HG03039 (cell line): ENCODE results near the gene ASMT.
"Not testable (repeated sequence)": the region's sequence is repeated elsewhere in the genome, so short reads cannot be mapped to it uniquely, and the experiment has no call there.

Source experiments
- ATAC-seq: cut with Tn5 transposase; IDR thresholded peaks from one replicate; pipeline ENCODE4 v1.9.1; 2021; ENCODE audit warnings: mild to moderate bottlenecking, moderate library complexity; ENCODE audit not compliant: unreplicated experiment

Gene ASMT

DNA sequence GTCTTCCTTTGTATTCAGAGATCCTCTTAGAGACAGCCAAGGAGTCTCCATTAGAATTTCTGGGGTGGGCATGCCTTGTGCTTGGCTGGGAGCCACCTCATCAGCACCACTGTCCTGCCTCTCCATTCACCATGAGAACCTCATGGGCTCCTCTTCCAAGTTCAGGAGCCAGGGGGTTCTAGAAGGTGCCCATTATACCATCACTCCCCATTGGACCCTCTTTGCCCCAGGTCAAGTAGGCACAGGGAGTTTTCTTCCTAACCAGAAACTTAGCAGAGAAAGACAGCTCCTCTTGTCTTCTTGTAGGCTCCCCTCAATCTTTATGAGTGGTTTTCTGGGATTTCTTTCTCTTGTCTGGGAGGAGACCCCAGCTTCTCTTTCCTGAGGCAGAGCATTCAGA, 31.1 kb downstream of the ASMT start:
- ATAC-seq = no peak

DNA sequence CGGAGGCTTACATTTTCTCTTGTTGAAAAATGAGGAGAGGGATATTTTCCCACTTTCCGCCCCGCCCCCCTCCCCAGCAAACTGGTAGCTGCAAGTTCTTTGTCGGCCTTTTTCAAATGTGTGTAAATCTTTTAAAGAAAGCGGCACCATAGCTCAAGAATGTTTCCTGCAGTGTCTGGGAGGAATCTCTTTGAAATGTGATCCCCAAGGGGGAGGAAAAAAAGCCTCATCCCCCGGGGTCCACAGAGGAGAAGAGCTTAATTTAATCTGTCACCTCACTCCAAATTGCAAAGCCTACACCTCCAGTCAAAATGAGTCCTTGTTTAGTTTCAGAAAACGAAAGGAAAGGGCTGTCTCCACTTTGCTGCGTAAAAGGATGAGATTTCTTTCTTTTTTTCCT, 34.8 kb downstream of the ASMT start:
- ATAC-seq = no peak

DNA sequence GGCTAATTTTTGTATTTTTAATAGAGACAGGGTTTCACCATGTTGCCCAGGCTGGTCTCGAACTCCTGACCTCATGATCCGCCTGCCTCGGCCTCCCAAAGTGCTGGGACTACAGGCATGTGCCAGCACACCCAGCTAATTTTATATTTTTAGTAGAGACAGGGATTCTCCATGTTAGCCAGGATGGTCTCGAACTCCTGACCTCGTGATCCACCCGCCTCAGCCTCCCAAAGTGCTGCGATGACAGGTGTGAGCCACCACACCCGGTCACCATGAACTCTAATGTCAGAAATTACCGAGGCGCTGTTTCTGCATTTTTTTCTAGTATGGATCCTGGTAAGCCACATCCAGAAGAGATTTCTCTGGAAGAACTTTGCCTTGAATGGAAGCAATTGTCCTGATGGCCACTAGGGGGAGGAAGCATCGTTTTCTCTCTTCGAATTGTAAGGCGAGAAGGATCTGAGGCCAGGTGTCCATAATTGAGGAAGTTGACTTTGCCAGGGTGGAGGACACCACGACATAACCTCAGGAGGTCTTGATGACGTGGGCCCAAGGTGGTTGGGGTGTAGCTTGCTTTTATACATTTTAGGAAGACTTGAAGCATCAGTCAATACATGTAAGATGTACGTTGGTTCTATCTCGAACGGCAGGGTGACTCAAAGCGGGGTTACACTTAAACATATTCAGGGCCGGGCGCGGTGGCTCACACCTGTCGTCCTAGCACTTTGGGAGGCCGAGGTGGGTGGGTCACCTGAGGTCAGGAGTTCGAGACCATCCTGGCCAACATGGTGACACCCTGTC, 37.4 kb downstream of the ASMT start:
- not testable (repeated sequence) for ATAC-seq

DNA sequence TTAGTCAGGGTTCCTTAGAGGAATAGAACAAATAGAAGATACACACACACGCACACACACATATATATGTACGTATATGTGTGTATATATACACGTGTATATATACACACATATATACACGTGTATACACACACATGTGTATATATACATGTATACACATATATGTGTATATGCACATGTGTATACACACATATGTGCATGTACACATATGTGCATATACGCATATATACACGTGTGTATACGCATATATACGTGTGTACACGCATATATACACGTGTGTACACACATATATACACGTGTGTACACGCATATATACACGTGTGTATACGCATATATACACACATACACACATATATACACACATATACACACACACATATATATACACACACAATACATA, 41.5 kb downstream of the ASMT start:
- ATAC-seq = no peak

GRCh38 chrX:1657367-1658070, 42.7 kb downstream of the ASMT start:
- ATAC-seq = no peak

- no peak for ATAC-seq
Measured at GRCh38 chrX:1658071-1658491, 43.2 kb downstream of the ASMT start.

- no peak for ATAC-seq
Measured at GRCh38 chrX:1659664-1660461, 45.0 kb downstream of the ASMT start.

DNA sequence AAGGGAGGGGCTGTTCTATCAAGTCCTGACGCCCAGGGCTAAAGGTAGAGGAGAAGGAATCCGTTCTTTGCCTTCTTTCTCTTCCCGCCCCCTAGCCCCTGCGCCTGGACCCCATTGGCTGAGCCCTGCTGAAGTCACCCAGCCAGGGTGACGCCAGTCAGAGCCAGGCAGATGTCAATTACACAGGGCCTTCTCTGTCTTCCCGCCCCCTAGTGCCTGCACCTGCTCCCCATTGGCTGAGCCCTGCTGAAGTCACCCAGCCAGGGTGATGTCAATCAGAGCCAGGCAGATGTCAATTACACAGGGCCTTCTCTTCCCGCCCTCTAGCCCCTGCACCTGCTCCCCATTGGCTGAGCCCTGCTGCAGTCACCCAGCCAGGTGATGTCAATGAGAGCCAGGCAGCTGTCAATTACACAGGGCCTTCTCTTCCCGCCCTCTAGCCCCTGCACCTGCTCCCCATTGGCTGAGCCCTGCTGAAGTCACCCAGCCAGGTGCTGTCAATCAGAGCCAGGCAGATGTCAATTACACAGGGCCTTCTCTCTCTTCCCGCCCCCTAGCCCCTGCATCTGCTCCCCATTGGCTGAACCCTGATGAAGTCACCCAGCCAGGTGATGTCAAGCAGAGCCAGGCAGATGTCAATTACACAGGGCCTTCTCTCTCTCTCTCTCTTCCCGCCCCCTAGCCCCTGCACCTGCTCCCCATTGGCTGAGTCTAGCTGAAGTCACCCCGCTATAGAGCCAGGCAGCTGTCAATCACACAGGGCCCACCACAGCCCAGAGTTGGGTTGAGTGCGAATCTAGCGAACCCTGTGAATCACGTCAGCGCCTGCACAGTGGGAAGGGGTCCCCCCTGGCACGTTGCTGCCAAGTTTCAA, 46.4 kb downstream of the ASMT start:
- peak; percentile 94 for ATAC-seq

DNA sequence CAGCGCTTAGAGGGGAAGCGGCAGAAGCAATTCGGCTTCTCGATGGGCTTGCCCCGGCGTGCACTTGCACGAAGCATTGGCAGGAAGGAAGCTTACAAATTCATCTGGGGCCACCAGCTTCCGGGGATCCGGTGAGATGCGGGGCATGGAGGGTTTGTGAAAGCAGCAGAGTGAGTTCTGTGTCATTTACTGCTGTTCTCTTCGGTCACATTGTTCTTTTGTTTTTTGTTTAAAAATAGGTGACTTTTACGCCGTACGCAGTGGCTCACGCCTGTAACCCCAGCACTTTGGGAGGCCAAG, 47.0 kb downstream of the ASMT start:
- ATAC-seq = no peak

GRCh38 chrX:1667566-1667965, 52.7 kb downstream of the ASMT start:
- ATAC-seq = no peak

DNA sequence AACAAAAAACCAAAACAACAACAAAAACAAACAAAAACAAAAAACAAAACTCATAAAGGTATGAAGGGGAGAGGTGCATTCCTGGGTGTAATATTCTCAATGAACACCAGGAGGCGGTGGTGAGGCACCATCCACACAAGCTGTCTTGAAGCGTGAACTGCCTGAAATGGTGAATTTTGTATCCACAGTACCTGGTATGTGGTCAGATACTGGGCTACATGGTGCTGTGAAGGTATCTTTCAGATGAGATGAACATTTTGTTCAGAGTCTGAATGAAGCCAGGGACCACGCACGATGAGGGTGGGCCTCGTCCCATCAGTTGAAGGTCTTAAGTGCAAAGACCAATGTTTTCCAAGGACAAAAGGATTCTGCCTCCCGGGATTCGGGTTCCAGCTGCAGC, 58.5 kb downstream of the ASMT start:
- no peak for ATAC-seq

DNA sequence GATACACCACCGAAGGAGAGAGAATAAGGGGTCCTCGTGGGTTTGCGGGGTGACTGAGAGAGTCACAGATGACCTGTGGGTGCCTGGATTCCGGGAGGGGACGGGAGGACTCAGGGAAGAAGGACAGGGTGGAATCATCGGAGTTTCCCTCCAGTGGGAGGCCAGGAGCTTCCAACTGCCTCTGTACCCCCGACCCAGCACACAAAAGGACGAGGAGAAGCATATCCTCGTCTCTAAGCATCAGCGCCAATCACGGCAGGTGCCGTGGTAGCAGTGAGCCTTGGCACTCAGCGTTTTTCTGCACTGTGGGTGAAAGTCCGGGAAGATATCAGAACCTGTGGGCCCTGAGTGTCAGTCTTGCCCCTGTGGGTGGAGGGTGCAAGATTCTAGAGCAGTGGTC, 62.0 kb downstream of the ASMT start:
- no peak for ATAC-seq

DNA sequence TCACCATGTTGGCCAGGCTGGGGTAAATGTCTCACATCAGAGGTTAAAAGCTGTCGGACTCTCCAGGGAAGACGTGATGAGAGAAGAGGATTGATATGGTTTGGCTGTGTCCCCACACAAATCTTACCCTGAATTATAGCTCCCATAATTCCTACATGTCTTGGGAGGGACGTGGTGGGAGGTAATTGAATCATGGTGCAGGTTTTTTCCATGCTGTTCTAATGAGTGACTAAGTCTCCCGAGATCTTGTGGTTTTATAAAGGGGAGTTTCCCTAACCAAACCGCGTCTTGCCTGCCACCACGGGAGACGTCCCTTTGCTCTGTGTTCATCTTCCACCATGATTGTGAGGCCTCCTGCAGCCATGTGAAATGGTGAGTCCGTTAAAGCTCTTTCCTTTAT, 64.4 kb downstream of the ASMT start:
- ATAC-seq = no peak

DNA sequence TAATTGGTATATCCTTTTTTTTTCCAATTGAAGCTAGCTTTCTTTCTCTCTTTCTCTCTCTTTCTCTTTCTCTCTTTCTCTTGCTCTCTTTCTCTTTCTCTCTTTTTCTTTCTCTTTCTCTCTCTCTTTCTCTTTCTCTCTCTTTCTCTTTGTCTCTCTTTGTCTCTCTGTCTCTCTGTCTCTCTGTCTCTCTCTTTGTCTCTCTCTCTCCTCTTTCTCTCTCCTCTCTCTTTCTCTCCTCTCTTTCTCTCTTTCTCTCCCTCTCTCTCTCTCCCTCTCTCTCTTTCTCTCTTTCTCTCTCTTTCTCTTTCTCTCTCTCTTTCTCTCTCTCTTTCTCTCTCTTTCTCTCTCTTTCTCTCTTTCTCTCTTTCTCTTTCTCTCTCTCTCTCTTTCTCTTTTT, 66.6 kb downstream of the ASMT start:
- ATAC-seq = no peak

DNA sequence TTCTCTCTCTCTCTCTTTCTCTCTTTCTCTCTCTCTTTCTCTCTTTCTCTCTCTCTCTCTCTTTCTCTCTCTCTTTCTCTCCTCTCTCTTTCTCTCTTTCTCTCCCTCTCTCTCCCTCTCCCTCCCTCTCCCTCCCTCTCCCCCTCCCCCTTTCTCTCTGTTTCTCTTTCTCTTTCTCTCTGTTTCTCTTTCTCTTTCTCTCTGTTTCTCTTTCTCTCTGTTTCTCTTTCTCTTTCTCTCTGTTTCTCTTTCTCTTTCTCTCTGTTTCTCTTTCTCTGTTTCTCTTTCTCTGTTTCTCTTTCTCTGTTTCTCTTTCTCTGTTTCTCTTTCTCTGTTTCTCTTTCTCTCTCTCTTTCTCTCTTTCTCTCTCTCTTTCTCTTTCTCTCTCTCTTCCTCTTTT, 67.0 kb downstream of the ASMT start:
- not testable (repeated sequence) for ATAC-seq

- not testable (repeated sequence) for ATAC-seq
Measured at GRCh38 chrX:1682501-1682900, 67.6 kb downstream of the ASMT start.

DNA sequence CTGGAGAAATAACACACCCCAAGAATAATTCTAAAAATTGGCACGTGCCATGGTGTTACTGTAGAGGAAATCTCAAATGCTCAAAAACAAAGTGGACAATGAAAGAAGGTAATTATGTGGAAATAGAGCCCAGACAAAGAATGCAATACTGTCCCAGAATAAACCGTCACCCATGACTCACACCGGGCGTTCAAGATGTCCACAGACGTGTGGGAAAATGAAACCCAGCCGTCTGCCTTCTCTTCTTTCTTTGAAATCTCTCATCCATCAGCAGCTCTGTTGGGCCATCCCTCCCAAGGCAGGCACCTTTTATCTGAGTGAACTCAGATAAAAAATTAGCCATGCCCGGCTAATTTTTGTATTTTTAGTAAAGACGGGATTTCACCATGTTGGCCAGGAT, 70.0 kb downstream of the ASMT start:
- ATAC-seq = not testable (repeated sequence)

DNA sequence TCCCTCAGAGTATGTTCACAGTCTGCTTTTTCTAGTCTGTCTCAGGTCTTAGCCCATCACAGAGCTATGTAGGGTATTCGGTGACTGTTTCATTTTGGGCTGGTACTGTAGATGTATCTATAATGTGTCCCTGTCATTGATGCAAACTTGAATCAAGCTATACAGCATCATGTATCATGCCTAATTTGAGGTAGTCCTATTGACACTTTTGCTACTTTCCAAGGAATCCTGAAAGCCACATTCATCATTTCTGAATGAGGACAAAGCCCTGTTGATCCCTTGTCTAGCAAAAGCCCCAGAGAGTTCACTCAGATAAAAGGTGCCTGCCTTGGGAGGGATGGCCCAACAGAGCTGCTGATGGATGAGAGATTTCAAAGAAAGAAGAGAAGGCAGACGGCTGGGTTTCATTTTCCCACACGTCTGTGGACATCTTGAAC, 70.6 kb downstream of the ASMT start:
- ATAC-seq = not testable (repeated sequence)

- no peak for ATAC-seq
Measured at GRCh38 chrX:1686642-1687041, 71.8 kb downstream of the ASMT start.
